ENCODE results near the gene KRT20.
"Not testable (repeated sequence)": the region's sequence is repeated elsewhere in the genome, so short reads cannot be mapped to it uniquely, and the experiment has no call there.

KRT20 gene

GRCh38 chr17:40896916-40897455 is 11.9 kb upstream of the KRT20 start:
- DNase-seq, result no peak

DNA sequence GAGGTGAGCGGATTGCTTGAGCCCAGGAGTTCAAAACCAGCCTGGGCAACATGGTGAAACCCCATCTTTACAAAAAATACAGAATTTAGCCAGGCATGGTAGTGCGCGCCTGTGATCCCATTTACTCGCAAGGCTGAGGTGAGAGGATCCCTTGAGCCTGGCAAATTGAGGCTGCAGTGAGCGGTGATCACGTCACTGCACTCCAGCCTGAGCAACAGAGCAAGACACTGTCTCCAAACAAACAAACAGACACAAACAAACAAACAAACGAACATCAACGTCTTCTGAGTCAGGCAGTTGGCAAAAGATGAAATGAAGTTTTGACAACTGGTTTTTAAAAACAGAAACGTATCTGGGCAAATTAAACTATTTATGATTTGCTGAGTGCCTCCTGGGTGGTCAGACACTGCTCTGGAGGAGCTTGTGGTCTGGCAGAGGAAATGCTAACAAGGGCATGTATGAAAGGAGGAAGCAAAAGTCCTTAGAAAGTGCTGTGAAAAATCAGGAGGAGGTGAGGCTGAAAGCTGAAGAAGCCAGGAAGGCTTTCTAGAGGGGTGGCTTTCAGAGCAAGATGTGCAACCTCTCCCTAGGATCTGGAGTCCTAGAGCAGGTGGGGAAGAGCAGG is 10.2 kb upstream of the KRT20 start:
- DNase-seq, result no peak

DNA sequence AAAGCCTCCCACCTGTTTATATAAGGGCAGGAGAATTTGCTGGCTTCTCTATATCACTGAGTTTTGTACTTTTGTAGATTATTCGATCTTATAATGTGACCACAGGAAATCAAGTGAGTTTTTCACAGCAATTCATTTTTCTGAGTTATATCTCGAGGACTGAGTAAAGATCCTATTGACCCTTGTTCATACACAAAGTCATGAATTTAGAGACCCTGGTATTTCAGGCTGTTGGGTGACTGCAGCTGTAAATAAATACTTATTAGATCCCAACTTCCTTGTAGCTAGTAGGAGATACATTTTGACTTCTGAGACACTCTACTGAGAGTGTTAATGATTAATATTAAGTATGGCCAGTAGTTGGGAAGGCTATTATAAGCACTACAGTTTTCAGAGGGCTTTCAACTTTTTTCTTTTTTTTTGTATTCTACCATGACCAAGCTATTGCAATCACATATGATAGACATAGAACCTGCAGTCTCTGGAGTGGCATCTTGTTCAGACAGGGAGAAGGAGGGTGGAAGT is 3.2 kb upstream of the KRT20 start:
- no peak for DNase-seq

DNA sequence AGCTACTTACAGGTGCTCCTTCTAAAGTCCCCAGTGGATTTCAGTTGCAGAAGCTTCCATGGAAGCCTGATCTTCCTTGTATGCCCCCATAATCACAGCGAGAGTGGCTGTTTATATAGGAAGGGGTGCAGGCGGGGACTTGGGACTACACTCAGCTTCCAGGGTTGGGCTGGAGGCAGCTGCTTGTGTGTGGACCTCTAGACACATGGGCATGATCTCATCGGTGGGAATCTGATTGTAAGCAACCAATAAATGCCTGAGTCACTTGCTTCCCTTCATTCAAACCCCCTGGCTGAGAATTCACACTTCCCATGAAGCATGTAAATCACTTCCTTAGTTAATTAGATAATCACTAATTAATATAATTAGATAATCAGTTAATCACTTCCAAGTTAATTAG is 1.0 kb upstream of the KRT20 start:
- DNase-seq, result peak; percentile 40

DNA sequence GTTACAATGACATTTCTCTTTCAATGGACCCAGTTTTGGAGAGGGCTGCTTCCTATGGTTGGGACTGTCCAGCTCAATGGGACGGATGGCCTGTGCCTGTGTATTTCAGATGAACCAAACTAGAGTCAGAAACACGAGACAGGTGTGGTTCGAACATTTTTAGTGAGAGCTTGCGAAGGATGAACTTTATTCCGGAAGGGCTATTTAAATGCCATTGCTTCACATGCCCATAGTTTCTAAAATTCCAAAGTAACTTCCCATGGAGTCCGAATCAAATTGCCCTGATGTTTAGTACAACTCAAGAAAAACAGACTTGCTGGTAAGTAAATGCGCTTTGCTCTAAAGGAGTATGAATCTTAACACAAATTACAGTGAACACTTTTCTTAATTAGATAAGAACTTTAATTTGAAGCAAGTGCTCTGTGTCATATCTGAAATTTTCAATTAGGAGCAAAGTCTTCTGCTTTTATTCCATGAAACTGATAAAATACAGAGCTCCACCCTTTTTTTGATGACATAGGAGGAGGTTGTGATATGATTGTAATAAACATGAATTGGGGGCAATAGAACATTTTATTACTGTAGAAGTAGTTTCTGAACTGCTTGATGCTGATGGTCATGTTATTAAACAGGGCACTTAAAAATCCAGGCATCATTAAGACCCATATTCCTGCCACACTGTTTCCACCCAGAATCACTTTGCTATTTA is 1.3 kb downstream of the KRT20 start:
- DNase-seq, result no peak

- no peak for DNase-seq
Measured at GRCh38 chr17:40883031-40883430, 2.0 kb downstream of the KRT20 start.

DNA sequence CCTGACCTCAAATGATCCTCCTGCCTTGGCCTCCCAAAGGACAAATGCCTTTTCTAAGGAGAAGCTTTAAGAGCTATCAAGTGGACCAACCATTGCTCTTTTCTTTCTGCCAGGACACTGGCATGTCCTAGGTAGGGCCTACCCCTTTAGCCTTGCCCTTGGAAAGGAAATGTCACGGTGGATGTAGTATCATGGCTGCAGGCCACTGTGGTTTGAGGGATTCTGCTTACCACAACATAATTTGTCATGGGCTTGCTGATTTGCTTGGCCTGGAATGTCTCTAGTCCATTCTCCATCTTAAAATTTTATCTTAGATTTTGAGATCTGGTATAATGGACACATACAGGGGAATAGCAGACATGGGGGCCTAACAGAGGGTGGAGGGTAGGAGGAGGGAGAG is 6.0 kb downstream of the KRT20 start:
- DNase-seq, result no peak

DNA sequence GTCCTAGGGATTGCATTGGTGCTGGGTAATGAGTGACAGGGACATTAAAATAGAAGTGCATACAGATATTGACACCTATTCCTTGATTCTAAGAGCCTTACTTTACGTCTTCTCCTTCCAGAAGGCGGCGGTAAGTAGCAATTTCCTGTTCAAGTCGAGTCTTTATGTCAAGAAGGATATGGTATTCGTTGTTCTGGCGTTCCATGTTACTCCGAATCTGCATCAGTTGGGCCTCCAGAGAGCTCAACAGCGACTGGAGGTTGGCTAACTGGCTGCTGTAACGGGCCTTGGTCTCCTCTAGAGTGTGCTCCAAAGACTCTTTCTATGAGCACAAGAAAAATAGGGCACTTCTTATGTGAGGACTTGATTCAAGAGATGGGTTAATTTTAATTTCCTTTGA is 7.0 kb downstream of the KRT20 start:
- DNase-seq, result no peak

GRCh38 chr17:40873801-40874200 is 11.2 kb downstream of the KRT20 start:
- no peak for DNase-seq

DNA sequence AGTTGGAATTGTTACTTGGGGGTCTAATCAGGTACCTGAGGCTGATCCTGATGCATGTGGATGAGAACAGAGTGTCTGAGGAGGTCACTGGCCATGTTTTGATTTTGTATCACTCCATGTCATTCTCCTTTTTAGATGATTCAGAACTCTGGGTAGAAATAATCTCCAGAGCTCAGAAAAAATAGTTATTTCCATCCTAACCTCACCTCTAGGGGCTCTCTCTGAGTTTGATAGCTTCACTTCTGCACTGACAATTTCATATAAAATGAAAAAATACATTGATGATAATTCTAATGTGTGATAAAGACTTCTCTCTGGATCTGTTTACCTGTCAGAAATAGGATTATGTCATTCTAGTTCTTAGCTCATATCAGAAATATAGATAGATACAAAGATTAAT is 11.8 kb downstream of the KRT20 start:
- DNase-seq, result no peak

DNA sequence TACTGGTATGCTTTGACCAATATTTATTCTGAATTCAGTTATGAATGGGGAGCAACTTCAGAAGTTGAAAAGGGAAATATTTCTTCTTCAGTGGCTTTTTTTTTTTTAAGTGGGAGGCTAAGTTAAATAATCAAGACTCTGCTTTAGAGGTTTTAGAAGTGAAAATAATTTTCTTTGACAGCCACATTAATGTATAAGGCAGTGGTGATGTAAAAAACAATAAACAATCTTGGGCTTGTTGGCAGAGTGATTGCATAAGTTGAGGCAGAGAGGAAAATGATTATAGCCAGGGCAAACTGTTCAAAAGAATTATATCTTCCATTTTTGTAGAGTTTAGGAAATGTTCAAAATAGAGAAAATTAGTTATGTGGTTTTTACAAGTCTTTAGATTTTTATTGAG is 12.6 kb downstream of the KRT20 start:
- no peak for DNase-seq

- no peak for DNase-seq
Measured at GRCh38 chr17:40871316-40871715, 13.7 kb downstream of the KRT20 start.

DNA sequence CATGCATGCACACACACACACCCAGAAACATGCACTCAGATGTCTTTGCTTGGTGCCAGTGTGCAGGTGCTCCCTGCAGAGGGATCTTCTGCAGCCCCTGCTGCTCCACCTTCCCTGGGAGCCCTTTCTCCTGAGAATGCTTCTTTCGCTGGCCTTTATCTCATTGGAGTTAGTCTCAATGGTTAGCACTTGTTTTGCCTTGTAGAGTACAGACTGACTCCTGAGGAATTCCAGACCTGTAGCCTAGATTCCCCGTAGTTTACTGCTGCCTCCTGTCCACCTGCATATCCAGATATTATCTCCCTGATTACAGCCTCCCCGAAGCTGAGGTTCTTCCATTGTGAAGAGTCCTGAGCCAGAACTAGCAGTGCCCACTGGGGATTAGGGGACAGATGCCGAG is 14.9 kb downstream of the KRT20 start:
- no peak for DNase-seq

DNA sequence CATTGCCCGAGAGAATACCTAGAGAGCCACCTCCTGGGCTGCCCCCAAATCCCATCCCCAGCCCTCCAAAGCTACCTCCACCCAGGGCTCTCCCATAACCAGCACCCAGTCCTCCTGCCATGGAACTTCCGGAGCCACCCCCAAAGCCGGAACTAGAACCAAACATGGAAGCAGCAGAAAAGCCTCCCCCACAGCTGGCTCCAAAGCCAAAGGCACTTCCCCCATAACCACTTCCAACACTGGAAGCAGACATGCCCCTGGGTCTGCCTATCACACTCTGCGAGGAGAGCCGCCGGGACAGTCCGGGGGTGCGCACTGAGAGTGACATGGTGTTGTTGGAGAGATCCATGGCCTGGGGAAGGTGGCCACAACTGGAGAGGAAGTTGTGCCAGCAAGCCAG is 18.2 kb downstream of the KRT20 start, which contains the start of gene KRT12:
TSS of gene KRT12 (minus strand) at position 386 of the 400 bp plus-strand sequence. CDS start at position 349, 37 bp downstream.
- DNase-seq, result no peak

GRCh38 chr17:40864661-40865390 is 20.2 kb downstream of the KRT20 start:
- no peak for DNase-seq

GRCh38 chr17:40862985-40863733 is 21.9 kb downstream of the KRT20 start:
- no peak for DNase-seq

GRCh38 chr17:40859536-40859935 is 25.5 kb downstream of the KRT20 start:
- no peak for DNase-seq

DNA sequence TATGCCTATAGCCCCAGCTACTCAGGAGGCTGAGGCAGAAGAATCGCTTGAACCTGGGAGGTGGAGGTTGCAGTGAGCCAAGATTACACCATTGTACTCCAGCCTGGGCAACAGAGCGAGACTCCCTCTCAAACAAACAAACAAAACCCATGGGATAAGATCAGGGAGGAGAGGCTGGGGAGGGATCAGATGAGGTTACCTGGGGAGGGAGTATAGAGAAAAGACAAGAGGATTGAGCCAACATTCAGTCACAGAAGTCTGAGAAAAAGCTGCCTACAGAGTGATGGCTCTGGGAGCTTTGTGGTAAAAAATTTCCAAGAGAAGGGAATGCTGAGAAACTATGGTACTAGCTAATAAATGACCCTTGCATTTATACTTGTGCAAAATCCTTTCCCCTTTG is 26.4 kb downstream of the KRT20 start:
- DNase-seq, result not testable (repeated sequence)

DNA sequence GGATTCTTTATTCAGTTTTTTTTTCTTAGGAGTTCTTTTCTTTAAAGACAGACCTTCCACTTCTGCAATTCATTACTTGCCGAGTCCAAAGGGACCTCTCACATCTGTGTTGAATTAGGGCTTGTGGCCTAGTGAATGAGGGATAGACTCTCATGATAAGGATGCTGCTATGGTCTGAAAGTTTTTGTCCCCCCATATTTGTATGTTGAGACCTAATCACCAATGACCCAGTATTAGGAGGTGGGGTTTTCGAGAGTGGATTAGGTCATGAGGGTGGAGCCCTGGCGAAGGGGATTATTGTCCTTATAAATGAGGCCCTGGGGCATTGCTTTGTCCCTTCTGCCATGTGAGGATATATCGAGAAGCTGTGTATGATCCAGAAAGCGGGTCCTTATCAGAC is 27.5 kb downstream of the KRT20 start:
- DNase-seq, result no peak

GRCh38 chr17:40854175-40854814 is 30.7 kb downstream of the KRT20 start:
- no peak for DNase-seq

DNA sequence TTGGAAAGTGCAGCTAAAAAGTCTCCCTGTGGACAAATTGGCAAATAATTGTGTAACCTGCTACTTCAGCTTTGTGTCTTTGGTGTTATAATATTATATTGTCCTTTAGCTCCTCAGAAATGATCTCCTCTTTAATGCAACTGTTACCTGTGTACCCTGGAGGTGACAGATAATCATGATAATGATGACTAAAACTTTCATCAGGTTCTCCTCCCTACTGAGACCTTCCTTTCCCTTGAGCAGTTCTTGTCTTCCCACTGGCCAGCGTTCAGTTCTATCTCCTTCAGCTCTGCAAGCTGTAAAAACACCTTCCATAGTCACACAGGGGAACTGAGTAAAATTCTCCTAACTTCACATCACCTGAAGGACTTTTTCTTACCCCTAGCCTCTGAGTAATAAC is 32.7 kb downstream of the KRT20 start:
- DNase-seq, result no peak

- no peak for DNase-seq
Measured at GRCh38 chr17:40850293-40850972, 34.6 kb downstream of the KRT20 start.

Measured in DMS153 (cell line).